ENCODE results near the gene AP3S2. TPM values are rescaled to one million over a fixed set of nuclear protein-coding genes. Genes with fewer than 3 reads are reported as not detected.

Gene AP3S2
- total RNA-seq, 2 experiments from 2014 or later = 20.3 to 23.0 TPM

GRCh38 chr15:89802986-89803824, 90.6 kb downstream of the AP3S2 start:
- Mint-ChIP-seq H3K27me3 (peaks cover 5% of the 10 kb centered on the region), H3K36me3 (ENCODE audit: low read depth) (no peaks in the 10 kb centered on the region), H3K4me1 (ENCODE audit: low read depth) (no peaks in the 10 kb centered on the region), H3K4me3 (no peak overlapping the region), H3K9me3 (no peaks in the 10 kb centered on the region), H3K27ac (no peak overlapping the region)
- POLR2A ChIA-PET = interaction anchor here (0.5 kb wide), 1 partner anchor 116 kb away, joined by 3 read pairs; no protein-coding TSS in a partner anchor
- no peak for TF ChIP-seq CTCF (IDR thresholded peaks at IDR 0.05)
- intact Hi-C loops (cut with micrococcal nuclease) = no loop called here
- DNase-seq = no peak
- ATAC-seq = no peak
- CTCF ChIA-PET = no interaction called here

GRCh38 chr15:89802231-89802928, 91.4 kb downstream of the AP3S2 start:
- Mint-ChIP-seq H3K4me1 (ENCODE audit: low read depth) (no peaks in the 10 kb centered on the region), H3K9me3 (no peaks in the 10 kb centered on the region), H3K4me3 (no peak overlapping the region), H3K27ac (no peak overlapping the region), H3K27me3 (peaks cover 5% of the 10 kb centered on the region), H3K36me3 (ENCODE audit: low read depth) (no peaks in the 10 kb centered on the region)
- no peak for TF ChIP-seq CTCF (IDR thresholded peaks at IDR 0.05)
- DNase-seq (no peak), ATAC-seq (no peak)
- CTCF ChIA-PET = no interaction called here
- intact Hi-C loops (cut with micrococcal nuclease) = no loop called here
- POLR2A ChIA-PET = interaction anchor here (0.5 kb wide), 1 partner anchor 117 kb away, joined by 3 read pairs; no protein-coding TSS in a partner anchor

- no peak for TF ChIP-seq CTCF (IDR thresholded peaks at IDR 0.05)
- CTCF ChIA-PET = no interaction called here
- POLR2A ChIA-PET = no interaction called here
- Mint-ChIP-seq H3K36me3 (ENCODE audit: low read depth) (no peaks in the 10 kb centered on the region), H3K4me1 (ENCODE audit: low read depth) (no peaks in the 10 kb centered on the region), H3K4me3 (no peak overlapping the region), H3K27me3 (peaks cover 5% of the 10 kb centered on the region), H3K9me3 (peaks cover 2% of the 10 kb centered on the region), H3K27ac (no peak overlapping the region)
- DNase-seq = no peak
- ATAC-seq = no peak
- intact Hi-C loops (cut with micrococcal nuclease) = no loop called here
Measured at GRCh38 chr15:89801471-89802195, 92.2 kb downstream of the AP3S2 start.

- H3K36me3 Mint-ChIP-seq (ENCODE audit: low read depth) = no peaks in the 10 kb centered on the region
- H3K27me3 Mint-ChIP-seq = peaks cover 5% of the 10 kb centered on the region
- no peak for ATAC-seq
- no peak overlapping the region for H3K4me3 Mint-ChIP-seq
- no peak overlapping the region for H3K27ac Mint-ChIP-seq
- ChIA-PET CTCF (no interaction called here), POLR2A (no interaction called here)
- no peak for DNase-seq
- intact Hi-C loops (cut with micrococcal nuclease) = no loop called here
- no peaks in the 10 kb centered on the region for H3K4me1 Mint-ChIP-seq (ENCODE audit: low read depth)
- TF ChIP-seq CTCF (IDR thresholded peaks at IDR 0.05) = no peak
- peaks cover 5% of the 10 kb centered on the region for H3K9me3 Mint-ChIP-seq
Measured at GRCh38 chr15:89799918-89800498, 93.8 kb downstream of the AP3S2 start.
